K562 (cell line): ENCODE results near the gene CD244. TPM values are rescaled to one million over a fixed set of nuclear protein-coding genes. Genes with fewer than 3 reads are reported as not detected.

ENCODE experiments used
- ATAC-seq: fragments of 200-7000 bp; cut with Tn5 transposase; 3 replicates; pipeline ENCODE4 v1.9.1; 2020; ENCODE audit warnings: moderate library complexity
- BruUV-seq: library from RNA; stranded (reverse); fragments of 400-500 nt; replicated peaks from 2 replicates; lab custom pipeline; 2021; lab: Mats Ljungman, UMichigan
- CTCF ChIA-PET: fragments of 300-600 bp; formaldehyde crosslinking; extraction: SDS; loops from one replicate; lab custom pipeline; 2021; ENCODE audit warnings: low intra/inter-chr PET ratio; lab: Yijun Ruan, JAX
- POLR2A ChIA-PET: fragments of 300-600, 350-650 bp; sonication (Branson Sonifier 250); formaldehyde crosslinking; extraction: SDS; loops from one replicate; lab custom pipeline; 2021; ENCODE audit warnings: antibody characterized with exemption, inconsistent platforms; lab: Yijun Ruan, JAX
- DNase-seq, 4 experiments: peaks; one replicate each; pipeline versions ENCODE4 v3.0.0 to v3.0.0-alpha.2; 2011 to 2018; ENCODE audit warnings: low spot score in 3 of 4, mixed read lengths in 3 of 4; ENCODE audit errors: extremely low read depth in 1 of 4
- FAIRE-seq: peaks from 2 replicates; lab custom pipeline; 2011; peaks lifted over from hg19 to GRCh38; lab: Jason Lieb, UNC
- H2AFZ ChIP-seq: 2 replicates; pipeline ENCODE4 v1.6.0; 2011; ENCODE audit warnings: low read depth, low read length, control low read depth, inconsistent platforms
- H3K27ac ChIP-seq: fragments of 200-600 bp; 3 replicates; pipeline ENCODE4 v1.8.0; 2011; ENCODE audit warnings: low read depth, mild to moderate bottlenecking, control low read depth, inconsistent platforms, low read length, moderate library complexity, mixed read lengths; ENCODE audit errors: extremely low read depth
- H3K27me3 ChIP-seq, 2 experiments: fragments of 300-600 bp in 1 of 2; 2 replicates in 1 of 2; 3 replicates in 1 of 2; pipeline versions ENCODE4 v1.6.0 to v1.8.0; 2011; ENCODE audit warnings: inconsistent platforms in 2 of 2, low read length in 2 of 2, mild to moderate bottlenecking in 1 of 2, mixed read lengths in 1 of 2, moderate library complexity in 1 of 2; ENCODE audit not compliant: control insufficient read depth in 2 of 2, insufficient read depth in 2 of 2
- H3K36me3 ChIP-seq: fragments of 300-600 bp; 3 replicates; pipeline ENCODE4 v1.8.0; 2011; ENCODE audit warnings: mild to moderate bottlenecking, low read length, inconsistent platforms; ENCODE audit not compliant: control insufficient read depth, insufficient read depth
- H3K4me1 ChIP-seq, 2 experiments: fragments of 200-600 bp in 1 of 2; replicated peaks in 1 of 2; 2 replicates in 1 of 2; 3 replicates in 1 of 2; pipeline versions ENCODE4 v1.5.1 to v1.8.0; 2011; ENCODE audit warnings: inconsistent platforms in 2 of 2, low read length in 2 of 2, mild to moderate bottlenecking in 1 of 2, mixed read lengths in 1 of 2, moderate library complexity in 1 of 2; ENCODE audit not compliant: control insufficient read depth in 2 of 2, insufficient read depth in 2 of 2
- H3K4me2 ChIP-seq: 2 replicates; pipeline ENCODE4 v1.6.1; 2011; ENCODE audit warnings: low read length, control low read depth, inconsistent platforms, mixed read lengths; ENCODE audit not compliant: insufficient read depth
- H3K4me3 ChIP-seq: fragments of 200-600 bp; sonication (generic), shearing (Covaris generic); 2 replicates; pipeline ENCODE4 v1.5.1; 2016; ENCODE audit warnings: control low read depth, inconsistent platforms
- H3K79me2 ChIP-seq: fragments of 200-600 bp; 3 replicates; pipeline ENCODE4 v1.8.0; 2011; ENCODE audit warnings: low read length, inconsistent platforms; ENCODE audit not compliant: control insufficient read depth, insufficient read depth
- H3K9ac ChIP-seq, 2 experiments: 2 replicates each; pipeline versions ENCODE4 v1.6.0 to v1.6.1; 2011; ENCODE audit warnings: low read depth in 2 of 2, low read length in 2 of 2, control low read depth in 1 of 2, inconsistent platforms in 1 of 2, mild to moderate bottlenecking in 1 of 2, mixed read lengths in 1 of 2; ENCODE audit not compliant: insufficient read depth in 1 of 2
- H3K9me1 ChIP-seq: one replicate; pipeline ENCODE4 v1.6.0; 2011; ENCODE audit warnings: inconsistent platforms, mild to moderate bottlenecking, low read length, moderate library complexity; ENCODE audit not compliant: control insufficient read depth, insufficient read depth
- H3K9me3 ChIP-seq: replicated peaks from 2 replicates; pipeline ENCODE4 v1.5.1; 2011; ENCODE audit warnings: low read depth, low read length, inconsistent platforms; ENCODE audit not compliant: control insufficient read depth, insufficient read depth
- H4K20me1 ChIP-seq: replicated peaks from 2 replicates; pipeline ENCODE4 v1.6.1; 2011; ENCODE audit warnings: low read length, inconsistent platforms, mixed read lengths; ENCODE audit not compliant: control insufficient read depth, insufficient read depth
- MYC ChIP-seq, 2 experiments: fragments of 250-450 bp in 1 of 2; sonication (Bioruptor Pico) in 1 of 2; IDR thresholded peaks; 2 replicates each; pipeline versions ENCODE4 v1.5.1 to v1.6.1; 2012 to 2021; ENCODE audit warnings: low read depth in 2 of 2, borderline replicate concordance in 1 of 2, improper control_type of control experiment in 1 of 2, low read length in 1 of 2, mild to moderate bottlenecking in 1 of 2, moderate library complexity in 1 of 2
- NFXL1 ChIP-seq: fragments of 450-650 bp; formaldehyde crosslinking; IDR thresholded peaks from 2 replicates; pipeline ENCODE4 v1.4.0; 2021; ENCODE audit warnings: mild to moderate bottlenecking
- PCBP2 ChIP-seq: fragments of 200-400 bp; formaldehyde crosslinking; IDR thresholded peaks from 2 replicates; pipeline ENCODE4 v1.6.1; 2018; ENCODE audit warnings: low read length, low read depth, mild to moderate bottlenecking, moderate library complexity; ENCODE audit not compliant: poor library complexity, severe bottlenecking
- RAD21 ChIP-seq, 2 experiments: fragments of 250-450 bp in 1 of 2; fragments of 450-650 bp in 1 of 2; sonication (Bioruptor Pico) in 1 of 2; formaldehyde crosslinking in 1 of 2; IDR thresholded peaks in 1 of 2; conservative IDR thresholded peaks in 1 of 2; 2 replicates each; pipeline versions ENCODE4 v1.4.0 to v1.8.0; 2020 to 2022; ENCODE audit warnings: mild to moderate bottlenecking in 2 of 2, moderate library complexity in 1 of 2
- RCOR1 ChIP-seq, 2 experiments: IDR thresholded peaks; 2 replicates each; pipeline ENCODE4 v1.6.1; 2012; ENCODE audit warnings: low read depth in 2 of 2, low read length in 2 of 2, borderline replicate concordance in 1 of 2, improper control_type of control experiment in 1 of 2
- SMC3 ChIP-seq: conservative IDR thresholded peaks from 2 replicates; pipeline ENCODE4 v1.6.1; 2011; ENCODE audit warnings: low read depth, low read length, improper control_type of control experiment; ENCODE audit not compliant: insufficient read depth
- SRSF9 ChIP-seq: fragments of 200-400 bp; formaldehyde crosslinking; IDR thresholded peaks from 2 replicates; pipeline ENCODE4 v1.6.1; 2017; ENCODE audit warnings: low read depth, low read length, borderline replicate concordance
- ZNF444 ChIP-seq: fragments of 250-450 bp; sonication (Bioruptor Pico); IDR thresholded peaks from 2 replicates; pipeline ENCODE4 v1.4.0; 2020; ENCODE audit warnings: mild to moderate bottlenecking, moderate library complexity
- ZNF561 ChIP-seq: fragments of 450-650 bp; formaldehyde crosslinking; conservative IDR thresholded peaks from 2 replicates; pipeline ENCODE4 v1.4.0; 2020; ENCODE audit warnings: mild to moderate bottlenecking, moderate library complexity
- WGBS: fragments of 100-300 bp; shearing (Covaris generic); methylation state at CpG from one replicate; pipeline ENCODE4 v1.1.6; 2016; ENCODE audit warnings: low coverage, mixed read lengths; ENCODE audit not compliant: insufficient coverage; ENCODE audit errors: missing lambda C conversion rate; 5-methylcytosine and 5-hydroxymethylcytosine counted together
- in situ Hi-C: fragments of 300-500 bp; cut with MboI; formaldehyde crosslinking; loops from 4 replicates; pipeline ENCODE4 v1.15.0; 2018; ENCODE audit warnings: inconsistent platforms, mixed read lengths
- intact Hi-C: fragments of 100-400 bp; cut with micrococcal nuclease; formaldehyde crosslinking; loops from 2 replicates; pipeline ENCODE4 v1.14.2; 2022
- polyA plus RNA-seq, 8 experiments: library from polyadenylated mRNA; depleted of rRNA in 4 of 8; stranded (reverse) in 5 of 8; unstranded in 3 of 8; fragments of >200 nt; fragmentation: Nextera tagmentation in 2 of 8; fragmentation: Illumina TruSeq in 1 of 8; extraction: Ambion mirVana in 2 of 8; extraction: Trizol in 1 of 8; gene quantifications; 2 replicates each; pipeline versions ENCODE4 v1.2.1 to v1.2.3, GENCODE V29; 2011 to 2014; ENCODE audit warnings: inconsistent platforms in 1 of 8, missing spikeins in 1 of 8
- total RNA-seq, 7 experiments: library from RNA; depleted of rRNA in 6 of 7; stranded (reverse); fragments of >200 nt in 6 of 7; fragmentation: Illumina TruSeq in 2 of 7; extraction: Trizol in 2 of 7; gene quantifications; 2 replicates each; pipeline versions ENCODE4 v1.2.1 to v1.2.3, GENCODE V29; 2011 to 2021; ENCODE audit warnings: low replicate concordance in 1 of 7
- TF ChIP-seq, protein P1 (sequence below), 3 experiments: IDR thresholded peaks in 2 of 3; conservative IDR thresholded peaks in 1 of 3; 2 replicates each; pipeline ENCODE4 v1.5.1; 2011 to 2012; ENCODE audit warnings: low read length in 3 of 3, mild to moderate bottlenecking in 3 of 3, control low read depth in 2 of 3, improper control_type of control experiment in 1 of 3, inconsistent platforms in 1 of 3, low read depth in 1 of 3, mixed read lengths in 1 of 3, moderate library complexity in 1 of 3; ENCODE audit not compliant: insufficient read depth in 2 of 3
- TF ChIP-seq, protein P2 (sequence below), 2 experiments: fragments of 450-650 bp in 1 of 2; sonication (generic) in 1 of 2; formaldehyde crosslinking; conservative IDR thresholded peaks; 2 replicates each; pipeline versions ENCODE4 v1.4.0 to v1.8.1; 2020 to 2022; ENCODE audit warnings: mild to moderate bottlenecking in 1 of 2, missing genetic modification reagents in 1 of 2
- TF ChIP-seq, protein P3 (sequence below): fragments of 250-450 bp; sonication (Bioruptor Pico); IDR thresholded peaks from 2 replicates; pipeline ENCODE4 v1.4.0; 2020

CD244 gene
- total and polyA plus RNA-seq, 9 of the 15 experiments (the other 6 are each of a cell fraction or from before 2014, with no cell fraction given): not detected

DNA sequence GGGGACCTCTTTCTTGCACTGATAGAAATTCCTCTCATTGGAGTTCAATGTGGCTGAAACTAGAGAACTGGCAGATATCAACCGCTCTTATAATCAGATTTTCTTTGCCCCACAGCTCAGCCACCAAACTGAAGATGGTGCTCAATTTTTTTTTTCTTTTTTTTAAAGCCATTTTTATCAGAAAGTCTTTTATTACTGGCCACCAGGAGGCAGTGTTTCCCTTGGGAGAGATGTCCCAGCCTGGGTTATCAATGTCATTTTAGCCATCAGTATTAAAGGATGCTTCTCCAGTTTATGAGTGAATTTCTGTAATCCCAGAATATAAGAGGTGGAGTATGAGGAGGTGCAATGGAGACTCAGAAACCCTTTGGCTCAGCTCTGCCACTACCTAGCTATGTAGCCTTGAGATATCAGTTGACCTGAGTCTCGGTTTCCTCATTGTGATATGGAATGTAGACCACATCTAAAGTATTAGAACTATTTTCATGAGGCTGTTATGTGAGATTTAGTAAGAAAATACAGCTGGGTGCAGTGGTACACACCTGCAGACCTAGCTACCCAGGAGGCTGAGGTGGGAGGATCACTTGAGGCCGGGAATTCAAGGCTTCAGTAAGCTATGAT, 27.6 kb downstream of the CD244 start (continued):
- TF ChIP-seq, protein P1, sequence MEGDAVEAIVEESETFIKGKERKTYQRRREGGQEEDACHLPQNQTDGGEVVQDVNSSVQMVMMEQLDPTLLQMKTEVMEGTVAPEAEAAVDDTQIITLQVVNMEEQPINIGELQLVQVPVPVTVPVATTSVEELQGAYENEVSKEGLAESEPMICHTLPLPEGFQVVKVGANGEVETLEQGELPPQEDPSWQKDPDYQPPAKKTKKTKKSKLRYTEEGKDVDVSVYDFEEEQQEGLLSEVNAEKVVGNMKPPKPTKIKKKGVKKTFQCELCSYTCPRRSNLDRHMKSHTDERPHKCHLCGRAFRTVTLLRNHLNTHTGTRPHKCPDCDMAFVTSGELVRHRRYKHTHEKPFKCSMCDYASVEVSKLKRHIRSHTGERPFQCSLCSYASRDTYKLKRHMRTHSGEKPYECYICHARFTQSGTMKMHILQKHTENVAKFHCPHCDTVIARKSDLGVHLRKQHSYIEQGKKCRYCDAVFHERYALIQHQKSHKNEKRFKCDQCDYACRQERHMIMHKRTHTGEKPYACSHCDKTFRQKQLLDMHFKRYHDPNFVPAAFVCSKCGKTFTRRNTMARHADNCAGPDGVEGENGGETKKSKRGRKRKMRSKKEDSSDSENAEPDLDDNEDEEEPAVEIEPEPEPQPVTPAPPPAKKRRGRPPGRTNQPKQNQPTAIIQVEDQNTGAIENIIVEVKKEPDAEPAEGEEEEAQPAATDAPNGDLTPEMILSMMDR (IDR thresholded peaks at IDR 0.05 in 2 of 3, conservative IDR thresholded peaks at IDR 0.05 in 1 of 3; ENCODE audit: insufficient read depth in 2 of 3, low read depth in 1 of 3, low read length in 3 of 3): peak; percentile 66 to 89 (median 77); a peak in 5 of 6 replicates
- TF ChIP-seq SRSF9: no peak
- TF ChIP-seq, all 486 proteins: peak for 6

DNA sequence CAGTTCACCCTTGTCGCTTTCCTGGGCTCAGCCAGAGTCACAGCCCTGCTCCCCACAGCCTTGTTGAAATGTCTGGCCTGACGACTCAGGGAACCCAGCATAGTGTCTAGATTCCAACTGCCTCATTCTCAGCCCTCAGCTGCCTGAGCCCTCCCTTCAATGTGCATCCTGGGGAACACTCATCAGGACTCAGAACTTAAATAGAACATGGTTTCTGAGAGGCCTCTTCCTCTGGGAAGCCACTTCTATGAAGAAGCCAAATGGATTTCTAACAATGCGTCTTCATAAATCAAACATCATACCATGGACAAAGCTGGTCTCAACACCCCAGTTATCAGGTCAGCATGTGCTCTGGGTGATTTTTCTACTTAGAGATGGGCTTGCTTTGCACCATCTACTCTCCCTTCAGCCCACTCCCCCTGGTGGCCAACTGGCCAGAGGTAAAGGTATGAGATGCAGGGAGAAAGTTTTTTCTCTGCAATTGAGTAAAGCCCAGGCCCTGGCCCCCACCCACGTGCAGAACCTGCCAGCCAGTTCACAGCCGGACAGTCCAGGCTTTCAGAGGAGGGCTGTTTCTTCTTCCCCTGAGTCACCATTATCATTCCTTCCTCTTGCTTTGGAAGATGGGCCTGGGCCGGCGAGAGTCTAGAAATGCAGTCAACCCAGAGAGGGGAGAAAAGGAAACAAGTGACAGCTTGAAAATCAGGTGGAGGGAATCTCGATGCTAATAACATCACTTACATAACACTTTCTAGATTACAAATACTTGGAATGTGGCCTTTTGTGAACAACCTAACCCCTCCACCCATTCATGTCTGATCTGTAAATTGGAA, 32.1 kb downstream of the CD244 start:
- no peak overlapping the region for H3K4me3 ChIP-seq
- intact Hi-C loops: loop anchor here (1.0 to 10.0 kb wide), 4 partner anchors 50 to 344 kb away; partner anchors contain the start of gene B4GALT3
- no peaks in the 10 kb centered on the region for H3K36me3 ChIP-seq
- no peaks in the 10 kb centered on the region for H3K9me1 ChIP-seq
- peaks cover 0 to 12% of the 10 kb centered on the region in 2 experiments; a peak in 2 of 5 replicates for H3K27me3 ChIP-seq
- BruUV-seq: no TSS peak
- H2AFZ ChIP-seq: no peak overlapping the region
- H3K9me3 ChIP-seq: no peaks in the 10 kb centered on the region
- H4K20me1 ChIP-seq: no peaks in the 10 kb centered on the region
- DNase-seq: peak; percentile 45 to 72 (median 62)
- WGBS: 5% methylated on average over 8 of the region's 8 CpGs
- ChIA-PET CTCF (interaction anchor here (0.9 to 1.9 kb wide), 3 partner anchors 53 to 149 kb away, joined by 3 to 8 read pairs (median 4); no protein-coding TSS in a partner anchor), POLR2A (interaction anchor here (0.6 kb wide), 3 partner anchors 19 to 152 kb away, joined by 3 read pairs; no protein-coding TSS in a partner anchor)
- in situ Hi-C loops: loop anchor here (25.0 kb wide), 1 partner anchor 257 kb away; the partner anchor contains the start of genes KLHDC9 and NECTIN4
- H3K9ac ChIP-seq: no peak overlapping the region
- FAIRE-seq: peak; percentile 84
- no peak overlapping the region for H3K4me2 ChIP-seq
- no peak overlapping the region for H3K27ac ChIP-seq
- ATAC-seq: peak; percentile 95
- no peaks in the 10 kb centered on the region for H3K79me2 ChIP-seq
- no peaks in the 10 kb centered on the region for H3K4me1 ChIP-seq
- no peak for TF ChIP-seq ZNF444
- no peak for TF ChIP-seq NFXL1 (CRISPR knock-in tag)
- TF ChIP-seq, protein P2, sequence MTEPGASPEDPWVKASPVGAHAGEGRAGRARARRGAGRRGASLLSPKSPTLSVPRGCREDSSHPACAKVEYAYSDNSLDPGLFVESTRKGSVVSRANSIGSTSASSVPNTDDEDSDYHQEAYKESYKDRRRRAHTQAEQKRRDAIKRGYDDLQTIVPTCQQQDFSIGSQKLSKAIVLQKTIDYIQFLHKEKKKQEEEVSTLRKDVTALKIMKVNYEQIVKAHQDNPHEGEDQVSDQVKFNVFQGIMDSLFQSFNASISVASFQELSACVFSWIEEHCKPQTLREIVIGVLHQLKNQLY (CRISPR knock-in tag; conservative IDR thresholded peaks at IDR 0.05): no peak
- 0 out of 4 replicates have a peak, but pooled peaks of 1 of the 2 experiments have one; percentile 20 for TF ChIP-seq RCOR1 (IDR thresholded peaks at IDR 0.05; ENCODE audit: borderline replicate concordance in 1 of 2, low read depth in 2 of 2, low read length in 2 of 2)
- 0 out of 2 replicates have a peak, but pooled peaks have one; percentile 44 for TF ChIP-seq MYC (IDR thresholded peaks at IDR 0.05; ENCODE audit: low read depth, low read length)
- no peak for TF ChIP-seq MYC (CRISPR knock-in tag; IDR thresholded peaks at IDR 0.05; ENCODE audit: borderline replicate concordance, low read depth)
- peak; percentile 73 to 74 for TF ChIP-seq RAD21 (CRISPR knock-in tag; conservative IDR thresholded peaks at IDR 0.05 in 1 of 2, IDR thresholded peaks at IDR 0.05 in 1 of 2)
- TF ChIP-seq SMC3: peak; percentile 85
- TF ChIP-seq ZNF561 (CRISPR knock-in tag): no peak
- no peak for TF ChIP-seq PCBP2
- TF ChIP-seq, protein P3, sequence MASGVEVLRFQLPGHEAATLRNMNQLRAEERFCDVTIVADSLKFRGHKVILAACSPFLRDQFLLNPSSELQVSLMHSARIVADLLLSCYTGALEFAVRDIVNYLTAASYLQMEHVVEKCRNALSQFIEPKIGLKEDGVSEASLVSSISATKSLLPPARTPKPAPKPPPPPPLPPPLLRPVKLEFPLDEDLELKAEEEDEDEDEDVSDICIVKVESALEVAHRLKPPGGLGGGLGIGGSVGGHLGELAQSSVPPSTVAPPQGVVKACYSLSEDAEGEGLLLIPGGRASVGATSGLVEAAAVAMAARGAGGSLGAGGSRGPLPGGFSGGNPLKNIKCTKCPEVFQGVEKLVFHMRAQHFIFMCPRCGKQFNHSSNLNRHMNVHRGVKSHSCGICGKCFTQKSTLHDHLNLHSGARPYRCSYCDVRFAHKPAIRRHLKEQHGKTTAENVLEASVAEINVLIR (CRISPR knock-in tag): no peak
